ENCODE data around the gene CEP112.

CEP112 gene

GRCh38 chr17:65998675-65999074, 193.3 kb downstream of the CEP112 start:
- in situ Hi-C loops (cut with HindIII; ENCODE audit: low sequenced_read_pairs), result no loop called here
- TF ChIP-seq CTCF (IDR thresholded peaks at IDR 0.05; ENCODE audit: low read depth, low read length), result no peak
- H3K4me3 ChIP-seq (ENCODE audit: low read depth, low read length), result no peak overlapping the region
- no peak for DNase-seq (ENCODE audit: low read depth, low spot score)

GRCh38 chr17:65994679-65995078, 197.3 kb downstream of the CEP112 start:
- in situ Hi-C loops (cut with HindIII; ENCODE audit: low sequenced_read_pairs), result no loop called here
- no peak for DNase-seq (ENCODE audit: low read depth, low spot score)
- H3K4me3 ChIP-seq (ENCODE audit: low read depth, low read length), result no peak overlapping the region
- TF ChIP-seq CTCF (IDR thresholded peaks at IDR 0.05; ENCODE audit: low read depth, low read length), result no peak

GRCh38 chr17:65994114-65994513, 197.8 kb downstream of the CEP112 start:
- DNase-seq (ENCODE audit: low read depth, low spot score), result no peak
- in situ Hi-C loops (cut with HindIII; ENCODE audit: low sequenced_read_pairs), result no loop called here
- TF ChIP-seq CTCF (IDR thresholded peaks at IDR 0.05; ENCODE audit: low read depth, low read length), result no peak

GRCh38 chr17:65990593-65990992, 201.3 kb downstream of the CEP112 start:
- no peak overlapping the region for H3K4me3 ChIP-seq (ENCODE audit: low read depth, low read length)
- TF ChIP-seq CTCF (IDR thresholded peaks at IDR 0.05; ENCODE audit: low read depth, low read length), result no peak
- in situ Hi-C loops (cut with HindIII; ENCODE audit: low sequenced_read_pairs), result no loop called here
- no peak for DNase-seq (ENCODE audit: low read depth, low spot score)

More at GRCh38 chr17:65994114-65994513, 197.8 kb downstream of the CEP112 start:
- no peak overlapping the region for H3K4me3 ChIP-seq (ENCODE audit: low read depth, low read length)

- in situ Hi-C loops (cut with HindIII; ENCODE audit: low sequenced_read_pairs), result no loop called here
- no peak overlapping the region for H3K4me3 ChIP-seq (ENCODE audit: low read depth, low read length)
- no peak for DNase-seq (ENCODE audit: low read depth, low spot score)
- TF ChIP-seq CTCF (IDR thresholded peaks at IDR 0.05; ENCODE audit: low read depth, low read length), result no peak
These were observed 203.5 kb downstream of the CEP112 start for GRCh38 chr17:65988451-65988850.

GRCh38 chr17:65987988-65988387, 203.9 kb downstream of the CEP112 start:
- H3K4me3 ChIP-seq (ENCODE audit: low read depth, low read length), result no peak overlapping the region
- in situ Hi-C loops (cut with HindIII; ENCODE audit: low sequenced_read_pairs), result no loop called here
- peak; percentile 49 for TF ChIP-seq CTCF (IDR thresholded peaks at IDR 0.05; ENCODE audit: low read depth, low read length)
- DNase-seq (ENCODE audit: low read depth, low spot score), result peak; percentile 39

GRCh38 chr17:65985571-65985970, 206.4 kb downstream of the CEP112 start:
- in situ Hi-C loops (cut with HindIII; ENCODE audit: low sequenced_read_pairs), result no loop called here
- no peak overlapping the region for H3K4me3 ChIP-seq (ENCODE audit: low read depth, low read length)
- DNase-seq (ENCODE audit: low read depth, low spot score), result peak; percentile 32
- no peak for TF ChIP-seq CTCF (IDR thresholded peaks at IDR 0.05; ENCODE audit: low read depth, low read length)
